GM23338 (cell line): ENCODE results near the gene TMEM132D. TPM values are rescaled to one million over a fixed set of nuclear protein-coding genes. Genes with fewer than 3 reads are reported as not detected.

ENCODE experiments used
- ATAC-seq: fragments of 200-7000 bp; cut with Tn5 transposase; 3 replicates; pipeline ENCODE4 v1.9.1; 2020
- DNase-seq: peaks from one replicate; pipeline ENCODE4 v3.0.0-alpha.2; 2015; ENCODE audit warnings: low spot score
- H2AFZ ChIP-seq: fragments of 200-600 bp; sonication (generic); 2 replicates; pipeline ENCODE4 v1.8.0; 2016; ENCODE audit warnings: antibody characterized with exemption, mild to moderate bottlenecking, moderate library complexity
- H3F3A ChIP-seq: fragments of 200-600 bp; sonication (generic); replicated peaks from 2 replicates; pipeline ENCODE4 v1.8.0; 2017; ENCODE audit warnings: antibody characterized with exemption, mixed run types, low read depth
- H3K27ac ChIP-seq: fragments of 200-600 bp; sonication (generic); 2 replicates; pipeline ENCODE4 v1.6.1; 2016; ENCODE audit warnings: low read depth
- H3K27me3 ChIP-seq: fragments of 200-600 bp; sonication (generic); 2 replicates; pipeline ENCODE4 v1.8.0; 2016; ENCODE audit warnings: mild to moderate bottlenecking, mixed run types, moderate library complexity; ENCODE audit not compliant: insufficient read depth
- H3K36me3 ChIP-seq: fragments of 200-600 bp; sonication (generic); 2 replicates; pipeline ENCODE4 v1.8.0; 2016; ENCODE audit warnings: mild to moderate bottlenecking; ENCODE audit not compliant: insufficient read depth
- H3K4me1 ChIP-seq: fragments of 200-600 bp; sonication (generic); 2 replicates; pipeline ENCODE4 v1.8.0; 2016; ENCODE audit warnings: mild to moderate bottlenecking, moderate library complexity; ENCODE audit not compliant: insufficient read depth
- H3K4me2 ChIP-seq: fragments of 200-600 bp; sonication (generic); 2 replicates; pipeline ENCODE4 v1.7.1; 2017; ENCODE audit warnings: mixed run types
- H3K4me3 ChIP-seq: fragments of 200-600 bp; sonication (generic); 2 replicates; pipeline ENCODE4 v1.6.1; 2016; ENCODE audit warnings: mixed run types
- H3K79me2 ChIP-seq: fragments of 200-600 bp; sonication (generic); replicated peaks from 2 replicates; pipeline ENCODE4 v1.8.0; 2017; ENCODE audit warnings: mild to moderate bottlenecking; ENCODE audit not compliant: insufficient read depth
- H3K9me2 ChIP-seq: fragments of 200-600 bp; sonication (generic); 2 replicates; pipeline ENCODE4 v1.8.0; 2017; ENCODE audit not compliant: insufficient read depth
- H4K20me1 ChIP-seq: fragments of 200-600 bp; sonication (generic); replicated peaks from 2 replicates; pipeline ENCODE4 v1.8.0; 2017; ENCODE audit warnings: mild to moderate bottlenecking; ENCODE audit not compliant: insufficient read depth
- H3K27ac Mint-ChIP-seq: 2 replicates; pipeline ENCODE4 v1.8.0; 2020; ENCODE audit warnings: inconsistent platforms, mild to moderate bottlenecking, moderate library complexity, mixed read lengths
- H3K27me3 Mint-ChIP-seq: 3 replicates; pipeline ENCODE4 v1.8.0; 2022; ENCODE audit warnings: low read depth, mild to moderate bottlenecking, moderate library complexity, mixed read lengths, inconsistent platforms; ENCODE audit not compliant: insufficient read depth, poor library complexity
- H3K36me3 Mint-ChIP-seq: 3 replicates; pipeline ENCODE4 v1.8.0; 2021; ENCODE audit warnings: low read depth, mild to moderate bottlenecking, inconsistent platforms, moderate library complexity, mixed read lengths
- H3K4me1 Mint-ChIP-seq: 3 replicates; pipeline ENCODE4 v1.8.0; 2020; ENCODE audit warnings: mild to moderate bottlenecking, inconsistent platforms, mixed read lengths
- H3K4me3 Mint-ChIP-seq: 3 replicates; pipeline ENCODE4 v1.8.0; 2021; ENCODE audit warnings: moderate library complexity, mild to moderate bottlenecking, inconsistent platforms, mixed read lengths
- H3K9me3 Mint-ChIP-seq: 3 replicates; pipeline ENCODE4 v1.8.0; 2020; ENCODE audit warnings: moderate library complexity, mild to moderate bottlenecking, inconsistent platforms, mixed read lengths
- CREB1 ChIP-seq: fragments of 250-450 bp; sonication (Bioruptor Pico); IDR thresholded peaks from 2 replicates; pipeline ENCODE4 v1.5.0; 2020; ENCODE audit warnings: low read depth, mild to moderate bottlenecking, moderate library complexity
- EZH2 ChIP-seq: fragments of 200-600 bp; sonication (generic); IDR thresholded peaks from one replicate; pipeline ENCODE4 v1.8.0; 2017; ENCODE audit warnings: antibody characterized with exemption, mild to moderate bottlenecking, low read depth; ENCODE audit not compliant: unreplicated experiment
- EZH2phosphoT487 ChIP-seq: fragments of 200-600 bp; sonication (generic); IDR thresholded peaks from one replicate; pipeline ENCODE4 v1.8.1; 2018; ENCODE audit warnings: antibody characterized with exemption; ENCODE audit not compliant: unreplicated experiment
- JUNB ChIP-seq: IDR thresholded peaks from one replicate; pipeline ENCODE4 v1.6.1; 2016; ENCODE audit warnings: antibody characterized with exemption; ENCODE audit not compliant: unreplicated experiment
- NANOG ChIP-seq: IDR thresholded peaks from 2 replicates; pipeline ENCODE4 v1.6.1; 2016; ENCODE audit warnings: antibody characterized with exemption, borderline replicate concordance
- POLR2AphosphoS5 ChIP-seq: IDR thresholded peaks from 2 replicates; pipeline ENCODE4 v1.6.1; 2016; ENCODE audit warnings: antibody characterized with exemption, low read depth
- STAT1 ChIP-seq: IDR thresholded peaks from one replicate; pipeline ENCODE4 v1.6.1; 2016; ENCODE audit warnings: antibody characterized with exemption; ENCODE audit not compliant: unreplicated experiment
- ZNF114 ChIP-seq: fragments of 250-450 bp; sonication (Bioruptor Pico); IDR thresholded peaks from 2 replicates; pipeline ENCODE4 v1.5.0; 2020; ENCODE audit warnings: mild to moderate bottlenecking, moderate library complexity
- polyA plus RNA-seq: library from polyadenylated mRNA; unstranded; fragments of >200 nt; fragmentation: Nextera tagmentation; extraction: Ambion mirVana; gene quantifications from 2 replicates; pipeline ENCODE4 v1.2.1, GENCODE V29; 2016
- total RNA-seq: library from RNA; depleted of rRNA; stranded (reverse); fragments of >200 nt; shearing (Covaris generic); gene quantifications from 2 replicates; pipeline ENCODE4 v1.2.3, GENCODE V29; 2014
- TF ChIP-seq, protein P1 (sequence below): IDR thresholded peaks from one replicate; pipeline ENCODE4 v1.6.1; 2018; ENCODE audit warnings: antibody characterized with exemption; ENCODE audit not compliant: unreplicated experiment
- TF ChIP-seq, protein P2 (sequence below), 2 experiments: fragments of 200-600 bp in 1 of 2; sonication (generic) in 1 of 2; conservative IDR thresholded peaks; 2 replicates each; pipeline versions ENCODE4 v1.5.1 to v1.6.1; 2016 to 2017; ENCODE audit warnings: antibody characterized with exemption in 2 of 2, low read depth in 2 of 2, mild to moderate bottlenecking in 2 of 2, moderate library complexity in 1 of 2

TMEM132D gene
- total and polyA plus RNA-seq, 2 experiments from 2014 or later, result 0.44 to 5.3 TPM

DNA sequence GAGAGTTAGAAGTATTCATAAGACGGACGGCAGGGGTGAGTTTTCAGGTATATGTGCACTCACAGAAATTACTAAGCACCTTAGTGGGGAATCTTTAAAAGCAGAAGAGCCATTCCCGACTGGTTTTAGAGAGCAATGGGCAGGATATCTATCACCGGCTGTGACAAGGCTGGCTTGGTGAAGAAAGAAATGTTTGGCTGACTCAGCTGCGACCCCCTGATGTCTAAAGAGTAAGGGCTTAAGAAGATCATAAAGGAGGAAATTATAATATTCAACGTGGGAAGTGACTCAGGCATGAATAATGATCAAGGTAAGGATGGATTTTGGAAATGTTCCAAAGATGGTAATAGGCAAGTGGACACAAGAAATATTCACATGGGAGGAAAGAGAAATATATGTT lies 407.6 kb downstream of the TMEM132D start:
- Histone ChIP-seq H3K36me3 (no peaks in the 10 kb centered on the region), H3K27me3 (no peaks in the 10 kb centered on the region), H3F3A (no peaks in the 10 kb centered on the region), H3K27ac (no peak overlapping the region), H2AFZ (no peak overlapping the region), H4K20me1 (no peaks in the 10 kb centered on the region), H3K4me2 (no peak overlapping the region), H3K4me3 (no peak overlapping the region), H3K79me2 (no peaks in the 10 kb centered on the region), H3K4me1 (no peaks in the 10 kb centered on the region), H3K9me2 (no peaks in the 10 kb centered on the region)
- peaks cover 58% of the 10 kb centered on the region for H3K36me3 Mint-ChIP-seq
- no peak overlapping the region for H3K27ac Mint-ChIP-seq
- no peak for DNase-seq
- H3K4me1 Mint-ChIP-seq, result no peaks in the 10 kb centered on the region
- no peak overlapping the region for H3K4me3 Mint-ChIP-seq
- H3K9me3 Mint-ChIP-seq, result peaks cover 21% of the 10 kb centered on the region; the same call in 2 of the 3 replicates
- H3K27me3 Mint-ChIP-seq, result no peaks in the 10 kb centered on the region
- ATAC-seq, result no peak
- TF ChIP-seq ZNF114 (CRISPR knock-in tag) (no peak), POLR2AphosphoS5 (no peak), CREB1 (CRISPR knock-in tag) (no peak), NANOG (no peak), EZH2 (no peak), JUNB (no peak)

DNA sequence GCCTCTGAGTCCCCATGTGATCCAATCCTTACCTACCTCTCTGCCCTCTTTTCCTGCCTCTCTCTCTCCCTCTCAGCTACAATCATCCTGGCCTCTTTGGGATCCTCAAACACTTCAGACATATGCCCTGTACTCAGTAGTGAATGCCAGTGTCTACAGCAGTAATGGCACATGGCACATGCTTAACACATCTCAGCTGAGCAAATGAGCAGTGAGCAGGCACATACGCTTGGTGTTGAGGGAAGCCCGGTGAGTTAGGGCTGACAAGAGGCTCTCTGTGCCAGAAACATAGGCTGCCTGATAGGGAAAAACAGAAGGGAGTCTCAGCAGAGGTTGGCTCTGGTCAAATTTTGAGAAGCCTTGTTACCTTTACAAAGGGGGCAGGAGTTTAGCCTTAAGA lies 409.1 kb downstream of the TMEM132D start:
- DNase-seq, result no peak
- no peak overlapping the region for H2AFZ ChIP-seq
- ATAC-seq, result no peak
- Mint-ChIP-seq H3K27me3 (no peaks in the 10 kb centered on the region), H3K4me3 (no peak overlapping the region), H3K9me3 (peaks cover 33% of the 10 kb centered on the region; the same call in 2 of the 3 replicates), H3K36me3 (peaks cover 57% of the 10 kb centered on the region), H3K27ac (no peak overlapping the region), H3K4me1 (no peaks in the 10 kb centered on the region)
- H3K27me3 ChIP-seq, result no peaks in the 10 kb centered on the region
- H3K4me2 ChIP-seq, result no peak overlapping the region
- no peaks in the 10 kb centered on the region for H4K20me1 ChIP-seq
- no peaks in the 10 kb centered on the region for H3K79me2 ChIP-seq
- H3K4me1 ChIP-seq, result no peaks in the 10 kb centered on the region
- TF ChIP-seq EZH2phosphoT487, result no peak
- TF ChIP-seq, protein P1, sequence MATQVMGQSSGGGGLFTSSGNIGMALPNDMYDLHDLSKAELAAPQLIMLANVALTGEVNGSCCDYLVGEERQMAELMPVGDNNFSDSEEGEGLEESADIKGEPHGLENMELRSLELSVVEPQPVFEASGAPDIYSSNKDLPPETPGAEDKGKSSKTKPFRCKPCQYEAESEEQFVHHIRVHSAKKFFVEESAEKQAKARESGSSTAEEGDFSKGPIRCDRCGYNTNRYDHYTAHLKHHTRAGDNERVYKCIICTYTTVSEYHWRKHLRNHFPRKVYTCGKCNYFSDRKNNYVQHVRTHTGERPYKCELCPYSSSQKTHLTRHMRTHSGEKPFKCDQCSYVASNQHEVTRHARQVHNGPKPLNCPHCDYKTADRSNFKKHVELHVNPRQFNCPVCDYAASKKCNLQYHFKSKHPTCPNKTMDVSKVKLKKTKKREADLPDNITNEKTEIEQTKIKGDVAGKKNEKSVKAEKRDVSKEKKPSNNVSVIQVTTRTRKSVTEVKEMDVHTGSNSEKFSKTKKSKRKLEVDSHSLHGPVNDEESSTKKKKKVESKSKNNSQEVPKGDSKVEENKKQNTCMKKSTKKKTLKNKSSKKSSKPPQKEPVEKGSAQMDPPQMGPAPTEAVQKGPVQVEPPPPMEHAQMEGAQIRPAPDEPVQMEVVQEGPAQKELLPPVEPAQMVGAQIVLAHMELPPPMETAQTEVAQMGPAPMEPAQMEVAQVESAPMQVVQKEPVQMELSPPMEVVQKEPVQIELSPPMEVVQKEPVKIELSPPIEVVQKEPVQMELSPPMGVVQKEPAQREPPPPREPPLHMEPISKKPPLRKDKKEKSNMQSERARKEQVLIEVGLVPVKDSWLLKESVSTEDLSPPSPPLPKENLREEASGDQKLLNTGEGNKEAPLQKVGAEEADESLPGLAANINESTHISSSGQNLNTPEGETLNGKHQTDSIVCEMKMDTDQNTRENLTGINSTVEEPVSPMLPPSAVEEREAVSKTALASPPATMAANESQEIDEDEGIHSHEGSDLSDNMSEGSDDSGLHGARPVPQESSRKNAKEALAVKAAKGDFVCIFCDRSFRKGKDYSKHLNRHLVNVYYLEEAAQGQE, result no peak
- no peak for TF ChIP-seq STAT1
- TF ChIP-seq NANOG, result no peak
- TF ChIP-seq, protein P2, sequence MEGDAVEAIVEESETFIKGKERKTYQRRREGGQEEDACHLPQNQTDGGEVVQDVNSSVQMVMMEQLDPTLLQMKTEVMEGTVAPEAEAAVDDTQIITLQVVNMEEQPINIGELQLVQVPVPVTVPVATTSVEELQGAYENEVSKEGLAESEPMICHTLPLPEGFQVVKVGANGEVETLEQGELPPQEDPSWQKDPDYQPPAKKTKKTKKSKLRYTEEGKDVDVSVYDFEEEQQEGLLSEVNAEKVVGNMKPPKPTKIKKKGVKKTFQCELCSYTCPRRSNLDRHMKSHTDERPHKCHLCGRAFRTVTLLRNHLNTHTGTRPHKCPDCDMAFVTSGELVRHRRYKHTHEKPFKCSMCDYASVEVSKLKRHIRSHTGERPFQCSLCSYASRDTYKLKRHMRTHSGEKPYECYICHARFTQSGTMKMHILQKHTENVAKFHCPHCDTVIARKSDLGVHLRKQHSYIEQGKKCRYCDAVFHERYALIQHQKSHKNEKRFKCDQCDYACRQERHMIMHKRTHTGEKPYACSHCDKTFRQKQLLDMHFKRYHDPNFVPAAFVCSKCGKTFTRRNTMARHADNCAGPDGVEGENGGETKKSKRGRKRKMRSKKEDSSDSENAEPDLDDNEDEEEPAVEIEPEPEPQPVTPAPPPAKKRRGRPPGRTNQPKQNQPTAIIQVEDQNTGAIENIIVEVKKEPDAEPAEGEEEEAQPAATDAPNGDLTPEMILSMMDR (conservative IDR thresholded peaks at IDR 0.05; ENCODE audit: low read depth in 2 of 2), result no peak
- no peak overlapping the region for H3K27ac ChIP-seq
- H3K36me3 ChIP-seq, result no peaks in the 10 kb centered on the region
- no peak overlapping the region for H3K4me3 ChIP-seq
- no peaks in the 10 kb centered on the region for H3K9me2 ChIP-seq
- H3F3A ChIP-seq, result no peaks in the 10 kb centered on the region
